Measurements from ENCODE around the gene RAD51.

GRCh38 chr15:40731034-40731433 lies 36.1 kb downstream of the RAD51 start:
- TF ChIP-seq POLR2A (IDR thresholded peaks at IDR 0.05; ENCODE audit: low read length) (no peak), GATA1 (IDR thresholded peaks at IDR 0.05; ENCODE audit: low read depth, low read length) (no peak)

Data from erythroblast (primary cell).